ENCODE data around the gene NRN1.
A peak's percentile ranks its signal among the peaks of the same experiment; 100 is the strongest.

The NRN1 gene

GRCh38 chr6:5995949-5996713 lies 10.6 kb downstream of the NRN1 start:
- CTCF ChIA-PET = interaction anchor here (1.0 kb wide), 1 partner anchor 17 kb away, joined by 3 read pairs; no protein-coding TSS in a partner anchor
- peak overlapping the region; percentile 83 for H3K27ac ChIP-seq (ENCODE audit: extremely low read depth, low read depth, low read length)
- TF ChIP-seq ZNF2 (tag by site-specific recombination; IDR thresholded peaks at IDR 0.05) (0 out of 2 replicates have a peak, but pooled peaks have one; percentile 19), ZBTB8A (tag by site-specific recombination; IDR thresholded peaks at IDR 0.05) (peak; percentile 77), MYNN (tag by site-specific recombination; IDR thresholded peaks at IDR 0.05; ENCODE audit: borderline replicate concordance) (peak; percentile 97), KLF9 (tag by site-specific recombination; IDR thresholded peaks at IDR 0.05; ENCODE audit: low read depth) (peak; percentile 48; the same call in 1 of the 2 replicates), ZNF488 (tag by site-specific recombination; IDR thresholded peaks at IDR 0.05) (no peak), ZNF639 (tag by site-specific recombination; IDR thresholded peaks at IDR 0.05) (0 out of 2 replicates have a peak, but pooled peaks have one; percentile 29), ZNF423 (tag by site-specific recombination; IDR thresholded peaks at IDR 0.05) (peak; percentile 9; the same call in 1 of the 2 replicates), ZNF341 (tag by site-specific recombination; IDR thresholded peaks at IDR 0.05; ENCODE audit: low read depth) (peak; percentile 97), ZBTB20 (tag by site-specific recombination; IDR thresholded peaks at IDR 0.05) (peak; percentile 83), ZBTB17 (tag by site-specific recombination; IDR thresholded peaks at IDR 0.05) (peak; percentile 81), IKZF3 (tag by site-specific recombination; IDR thresholded peaks at IDR 0.05) (peak; percentile 93), ZBTB10 (tag by site-specific recombination; IDR thresholded peaks at IDR 0.05) (peak; percentile 67; the same call in 1 of the 2 replicates), CTCF (tag by site-specific recombination; IDR thresholded peaks at IDR 0.05) (peak; percentile 58), GLI4 (tag by site-specific recombination; IDR thresholded peaks at IDR 0.05) (no peak), KLF17 (tag by site-specific recombination; IDR thresholded peaks at IDR 0.05) (0 out of 2 replicates have a peak, but pooled peaks have one; percentile 25), ZNF701 (tag by site-specific recombination; IDR thresholded peaks at IDR 0.05) (no peak), ZNF600 (tag by site-specific recombination; IDR thresholded peaks at IDR 0.05) (peak; percentile 62; the same call in 1 of the 2 replicates), PRDM10 (tag by site-specific recombination; IDR thresholded peaks at IDR 0.05) (0 out of 2 replicates have a peak, but pooled peaks have one; percentile 4), ZFP69B (tag by site-specific recombination; IDR thresholded peaks at IDR 0.05) (peak; percentile 61; the same call in 1 of the 2 replicates), ZNF398 (tag by site-specific recombination; IDR thresholded peaks at IDR 0.05) (peak; percentile 53; the same call in 1 of the 2 replicates), KLF1 (tag by site-specific recombination; IDR thresholded peaks at IDR 0.05) (0 out of 2 replicates have a peak, but pooled peaks have one; percentile 32)

More at GRCh38 chr6:5995949-5996713, 10.6 kb downstream of the NRN1 start:
- peak overlapping the region; percentile 62 for H3K4me3 ChIP-seq (ENCODE audit: low read depth, low read length)
- no peaks in the 10 kb centered on the region for H3K9me3 ChIP-seq (ENCODE audit: control insufficient read depth, insufficient read depth, low read depth, low read length)
- peaks cover 3% of the 10 kb centered on the region for H3K4me1 ChIP-seq (ENCODE audit: control insufficient read depth, insufficient read depth, low read length)
- peaks cover 7 to 12% of the 10 kb centered on the region in 2 experiments for H3K36me3 ChIP-seq (ENCODE audit: control insufficient read depth in 2 of 2, insufficient read depth in 1 of 2, low read length in 2 of 2)
- POLR2A ChIA-PET = interaction anchor here (0.9 kb wide), 1 partner anchor 12 kb away, joined by 7 read pairs; no protein-coding TSS in a partner anchor
